ENCODE data around the gene GALNT16. TPM values are rescaled to one million over a fixed set of nuclear protein-coding genes. Genes with fewer than 3 reads are reported as not detected.

Gene GALNT16
- total and polyA plus RNA-seq, 5 experiments from 2014 or later = not detected

DNA sequence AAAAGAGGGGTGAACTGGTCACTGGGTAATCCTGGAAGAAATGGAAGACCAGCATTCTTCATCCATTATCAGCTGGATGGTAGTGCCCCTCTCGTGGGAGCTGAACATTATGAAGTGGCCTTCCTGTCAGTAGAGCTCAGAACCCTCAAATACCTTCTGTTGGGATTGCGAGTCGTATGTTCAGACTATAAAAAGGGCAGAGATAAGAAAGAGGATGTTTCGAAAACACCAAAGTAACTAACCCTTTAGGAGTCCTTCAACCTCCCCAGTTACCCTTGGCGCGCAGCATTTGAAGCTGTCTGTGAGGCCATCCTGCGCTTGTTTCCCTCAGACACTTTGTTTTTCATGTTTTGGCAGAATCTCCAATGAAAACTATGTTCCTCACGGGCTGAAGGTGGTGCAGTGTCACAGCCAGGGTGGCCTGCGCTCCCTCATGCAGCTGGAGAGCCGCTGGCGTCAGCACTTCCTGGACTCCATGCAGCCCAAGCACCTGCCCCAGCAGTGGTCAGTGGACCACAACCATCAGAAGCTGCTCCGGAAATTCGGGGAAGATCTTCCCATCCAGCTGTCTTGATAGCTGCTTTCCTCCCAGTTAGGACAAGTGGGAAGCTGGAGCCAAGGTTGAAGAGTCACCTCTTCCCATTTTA is 19.3 kb upstream of the GALNT16 start:
- no peak for DNase-seq
- no peaks in the 10 kb centered on the region for H3K9me3 Mint-ChIP-seq
- no peak overlapping the region for H3K4me3 Mint-ChIP-seq
- peaks cover 0 to 7% (median 4%) of the 10 kb centered on the region in 4 donors for H3K4me1 Mint-ChIP-seq
- no peak for ATAC-seq
- H3K27ac Mint-ChIP-seq = peak overlapping the region in 1 of 10 donors; percentile 5
- POLR2A ChIA-PET = no interaction called here
- H3K27me3 Mint-ChIP-seq = no peaks in the 10 kb centered on the region
- peaks cover 4 to 61% (median 13%) of the 10 kb centered on the region in 3 donors for H3K36me3 Mint-ChIP-seq

DNA sequence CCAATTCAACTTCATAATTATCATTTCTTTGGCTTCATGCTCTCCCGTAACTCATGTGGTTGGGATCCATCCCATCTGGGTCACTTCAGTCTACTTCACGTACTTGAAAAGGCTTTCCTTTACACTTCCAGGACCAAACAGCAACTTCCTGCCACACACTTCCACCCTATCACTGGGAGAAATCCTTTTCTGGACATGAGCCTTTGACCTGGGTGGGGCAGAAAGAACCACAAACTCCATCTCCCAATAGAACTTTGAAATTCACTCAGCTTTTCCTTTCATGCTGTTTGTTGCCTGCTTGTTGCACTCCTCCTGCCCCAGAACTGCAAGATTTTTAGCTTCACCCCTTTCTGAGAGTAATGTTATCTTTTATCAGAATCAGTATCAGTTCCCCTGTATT is 18.4 kb upstream of the GALNT16 start:
- POLR2A ChIA-PET = no interaction called here
- ATAC-seq (no peak), DNase-seq (no peak)
- Mint-ChIP-seq H3K27ac (no peak overlapping the region), H3K9me3 (no peaks in the 10 kb centered on the region), H3K36me3 (peaks cover 4 to 52% (median 13%) of the 10 kb centered on the region in 3 donors), H3K4me1 (peaks cover 0 to 7% (median 4%) of the 10 kb centered on the region in 4 donors), H3K27me3 (no peaks in the 10 kb centered on the region), H3K4me3 (no peak overlapping the region)

DNA sequence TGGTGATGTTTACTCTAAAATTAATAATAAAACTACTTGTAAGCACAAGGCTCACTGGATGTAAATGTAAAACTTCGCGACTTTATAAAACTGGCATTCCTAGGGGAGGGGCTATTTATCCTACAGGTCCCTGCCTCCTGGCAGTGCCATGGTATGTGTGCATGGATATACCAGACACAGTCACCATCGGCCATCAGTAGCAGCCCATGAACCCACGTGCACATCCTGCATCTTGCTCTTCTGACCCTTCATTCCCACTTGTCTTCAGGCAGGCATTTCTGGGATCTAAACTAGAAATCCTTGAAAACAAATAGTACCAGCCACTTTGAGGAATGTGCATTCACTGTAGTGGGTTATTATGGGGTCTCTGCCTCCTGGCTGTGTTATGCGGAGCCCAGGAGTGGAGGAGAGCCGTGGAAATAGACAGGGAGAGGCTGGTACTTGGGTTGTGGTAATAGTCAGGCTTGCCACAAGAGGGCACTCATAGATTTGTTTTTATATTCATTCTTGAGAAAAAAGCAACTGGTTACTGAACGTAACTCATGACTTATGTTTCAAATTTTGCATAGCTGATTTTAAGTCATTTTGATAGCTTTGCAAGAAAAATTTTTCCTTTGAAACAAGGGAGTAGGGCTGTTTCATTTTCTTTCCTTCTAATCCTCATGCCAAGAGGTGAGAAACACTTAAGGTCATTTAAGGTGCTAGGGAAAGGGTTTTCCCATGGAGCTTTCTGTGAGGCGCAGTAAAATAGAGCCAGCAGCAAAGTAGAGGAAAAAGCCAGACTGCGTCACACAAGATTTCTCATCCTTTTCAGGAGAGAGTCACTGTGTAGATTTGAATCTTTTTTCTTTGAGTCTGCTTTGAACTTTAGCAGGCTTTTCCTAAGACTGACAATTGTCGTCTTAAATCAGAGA is 17.4 kb upstream of the GALNT16 start:
- POLR2A ChIA-PET = interaction anchor here (0.7 kb wide), 1 partner anchor 91 kb away, joined by 4 read pairs; no protein-coding TSS in a partner anchor
- no peak overlapping the region for H3K27ac Mint-ChIP-seq
- no peaks in the 10 kb centered on the region for H3K9me3 Mint-ChIP-seq
- DNase-seq (peak in 9 of 10 donors; percentile 22 to 75 (median 59)), ATAC-seq (peak; percentile 66 to 67)
- H3K4me1 Mint-ChIP-seq = peaks cover 0 to 7% (median 4%) of the 10 kb centered on the region in 4 donors
- H3K36me3 Mint-ChIP-seq = peaks cover 0 to 42% (median 5%) of the 10 kb centered on the region in 3 donors
- H3K27me3 Mint-ChIP-seq = no peaks in the 10 kb centered on the region
- no peak overlapping the region for H3K4me3 Mint-ChIP-seq

DNA sequence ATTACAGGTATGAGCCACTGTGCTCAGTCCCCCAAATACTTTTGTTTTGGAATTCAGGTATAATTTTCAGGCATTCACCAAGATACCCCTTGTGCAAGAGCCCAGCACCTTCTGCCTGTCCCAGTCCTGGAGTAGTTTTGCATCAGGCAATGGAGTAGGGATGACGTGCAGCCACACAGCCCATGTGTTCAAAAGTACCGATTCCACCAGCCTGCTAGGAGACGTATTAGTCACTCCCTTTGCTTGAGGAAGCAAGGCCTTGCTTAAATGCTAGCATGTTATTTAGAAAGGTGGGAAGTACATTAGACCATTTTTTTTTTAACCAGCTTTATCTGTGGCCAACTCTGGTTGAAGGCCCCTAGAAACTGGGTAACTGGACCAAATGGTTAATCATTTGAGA is 15.0 kb upstream of the GALNT16 start:
- Mint-ChIP-seq H3K27ac (no peak overlapping the region), H3K27me3 (no peaks in the 10 kb centered on the region), H3K4me1 (peaks cover 0 to 7% (median 4%) of the 10 kb centered on the region in 4 donors), H3K4me3 (no peak overlapping the region), H3K36me3 (peaks cover 0 to 23% (median 0%) of the 10 kb centered on the region in 3 donors), H3K9me3 (no peaks in the 10 kb centered on the region)
- no peak for ATAC-seq
- DNase-seq = no peak
- POLR2A ChIA-PET = no interaction called here

DNA sequence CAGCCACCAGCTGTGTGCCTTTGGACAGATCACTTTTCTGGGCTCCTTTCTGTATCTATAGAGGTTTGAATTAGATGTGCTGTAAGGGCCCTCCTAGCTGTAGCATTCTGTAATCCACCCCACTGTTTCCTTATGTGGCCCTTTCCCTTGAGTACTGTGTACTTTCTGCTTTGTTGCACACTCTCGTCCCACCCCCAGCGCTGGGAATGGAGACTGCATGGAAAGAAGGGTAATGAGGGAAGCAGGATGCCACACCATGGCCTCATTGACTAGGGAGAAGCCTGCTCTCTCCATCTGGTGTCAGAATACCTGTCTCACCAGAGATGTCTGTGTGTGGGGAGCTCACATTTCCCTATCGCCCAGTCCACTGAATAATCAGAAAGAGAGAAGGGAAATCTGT is 13.6 kb upstream of the GALNT16 start:
- Mint-ChIP-seq H3K4me1 (peaks cover 0 to 7% (median 4%) of the 10 kb centered on the region in 4 donors), H3K27me3 (peaks cover 0 to 2% (median 0%) of the 10 kb centered on the region in 5 donors), H3K9me3 (no peaks in the 10 kb centered on the region), H3K36me3 (peaks cover 0 to 9% (median 0%) of the 10 kb centered on the region in 3 donors), H3K27ac (no peak overlapping the region), H3K4me3 (no peak overlapping the region)
- DNase-seq (no peak), ATAC-seq (no peak)
- POLR2A ChIA-PET = no interaction called here

DNA sequence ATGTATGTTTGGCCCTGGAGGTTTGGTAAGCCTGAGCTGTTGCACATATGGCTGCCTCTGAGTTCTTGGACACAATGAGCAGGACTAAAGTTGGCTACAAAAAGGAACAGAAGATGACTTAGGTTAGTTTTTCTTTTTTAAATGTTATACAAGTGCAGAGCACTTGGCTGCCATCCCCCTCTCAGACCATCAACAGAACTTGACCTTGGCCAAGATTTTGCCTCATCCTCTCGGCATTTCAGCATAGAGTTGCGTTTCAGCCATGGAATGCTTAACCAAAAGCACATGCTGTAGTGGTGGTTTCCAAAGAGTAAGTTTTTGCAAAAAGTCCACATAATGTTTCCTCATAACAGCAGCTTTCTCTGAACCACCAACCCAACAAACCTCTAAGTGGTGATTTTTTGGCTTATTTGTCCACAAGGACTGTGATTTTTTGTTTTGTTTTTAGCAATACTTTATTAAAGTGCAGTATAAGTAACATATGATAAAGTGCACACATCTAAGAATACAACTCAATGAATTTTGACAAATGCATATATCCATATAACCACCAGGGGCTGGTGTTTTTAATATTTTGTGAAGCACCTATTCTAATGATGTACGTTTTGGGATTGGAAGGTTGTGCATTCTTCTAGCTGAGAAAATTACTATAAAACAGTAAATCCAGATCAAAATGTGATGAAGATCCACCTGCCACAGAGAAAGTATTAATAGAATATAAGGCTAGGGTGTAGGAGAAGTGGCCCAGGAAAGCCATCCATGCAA is 12.1 kb upstream of the GALNT16 start:
- Mint-ChIP-seq H3K27ac (no peak overlapping the region), H3K27me3 (peaks cover 0 to 2% (median 2%) of the 10 kb centered on the region in 5 donors), H3K4me1 (peaks cover 0 to under 1% (median under 1%) of the 10 kb centered on the region in 4 donors), H3K4me3 (no peak overlapping the region), H3K36me3 (no peaks in the 10 kb centered on the region), H3K9me3 (no peaks in the 10 kb centered on the region)
- DNase-seq = no peak
- POLR2A ChIA-PET = no interaction called here
- no peak for ATAC-seq

DNA sequence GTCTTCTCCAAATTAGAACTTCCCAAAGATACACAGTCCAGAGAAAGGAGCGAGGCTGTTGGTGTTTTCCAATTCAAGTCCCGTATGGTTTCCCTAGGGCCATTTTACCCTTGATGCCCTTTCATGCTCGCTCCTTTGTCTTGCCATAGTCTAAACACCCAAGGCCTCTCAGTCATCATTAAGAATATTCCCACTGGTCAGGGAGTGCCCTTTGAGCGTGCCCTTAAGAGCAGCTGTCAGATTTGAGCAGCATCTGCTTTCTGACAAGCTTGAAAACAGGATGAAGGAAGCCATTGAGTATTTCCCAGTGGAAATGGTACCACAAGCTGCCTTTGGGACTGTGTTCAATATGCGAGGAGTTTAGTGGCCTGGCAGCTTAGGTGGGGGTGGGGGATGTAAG is 10.4 kb upstream of the GALNT16 start:
- Mint-ChIP-seq H3K4me1 (no peaks in the 10 kb centered on the region), H3K9me3 (no peaks in the 10 kb centered on the region), H3K36me3 (no peaks in the 10 kb centered on the region), H3K27ac (no peak overlapping the region), H3K27me3 (peaks cover 0 to 10% (median 7%) of the 10 kb centered on the region in 5 donors), H3K4me3 (no peak overlapping the region)
- POLR2A ChIA-PET = interaction anchor here (0.6 kb wide), 1 partner anchor 22 kb away, joined by 3 read pairs; no protein-coding TSS in a partner anchor
- ATAC-seq (no peak), DNase-seq (no peak)

DNA sequence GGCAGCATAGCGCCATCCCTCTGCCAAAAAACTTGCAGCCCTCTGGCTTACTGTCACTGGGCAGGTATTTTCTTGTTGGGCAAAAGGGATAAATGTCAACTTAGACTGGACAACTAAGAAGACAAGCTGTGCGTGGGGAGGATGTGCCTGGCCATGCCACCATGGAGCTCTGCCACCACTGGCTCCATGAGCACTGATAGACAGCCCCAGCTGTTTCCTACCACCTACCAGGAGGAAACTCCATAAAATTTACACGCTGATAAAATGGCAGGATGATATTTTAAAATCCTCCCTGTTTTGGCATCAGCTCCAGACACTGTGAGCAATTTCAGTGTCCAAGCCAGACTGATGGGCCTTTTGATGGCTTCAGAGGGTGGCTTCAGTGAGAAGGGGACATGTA is 7.1 kb upstream of the GALNT16 start:
- Mint-ChIP-seq H3K9me3 (no peaks in the 10 kb centered on the region), H3K27ac (no peak overlapping the region), H3K4me1 (no peaks in the 10 kb centered on the region), H3K27me3 (peaks cover 3 to 28% (median 20%) of the 10 kb centered on the region in 5 donors), H3K4me3 (no peak overlapping the region), H3K36me3 (no peaks in the 10 kb centered on the region)
- DNase-seq (no peak), ATAC-seq (no peak)
- POLR2A ChIA-PET = no interaction called here

DNA sequence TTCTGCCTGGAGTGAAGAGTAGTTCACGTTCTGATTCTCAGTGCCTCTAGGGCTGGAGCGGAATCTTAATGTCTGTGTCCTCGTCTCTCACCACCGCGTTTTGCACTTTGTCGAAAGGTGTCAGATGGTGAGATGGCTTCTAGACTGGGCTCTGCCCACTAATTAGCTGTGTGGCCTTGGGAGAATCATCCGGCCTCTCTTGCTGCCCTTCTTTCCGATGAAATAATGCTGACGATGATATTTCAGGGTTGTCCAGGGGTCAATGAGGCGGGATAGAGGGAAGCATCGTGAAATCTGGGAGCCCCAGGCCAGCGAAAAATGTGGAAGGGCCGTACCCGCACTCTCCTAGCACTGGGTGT is 811 bp upstream of the GALNT16 start:
- H3K27me3 Mint-ChIP-seq = peaks cover 24 to 76% (median 55%) of the 10 kb centered on the region in 5 donors
- peaks cover 2 to 9% (median 7%) of the 10 kb centered on the region in 4 donors for H3K4me1 Mint-ChIP-seq
- no peaks in the 10 kb centered on the region for H3K36me3 Mint-ChIP-seq
- no peak for ATAC-seq
- peak overlapping the region in 8 of 10 donors; percentile 8 to 52 (median 42) for H3K4me3 Mint-ChIP-seq
- no peaks in the 10 kb centered on the region for H3K9me3 Mint-ChIP-seq
- POLR2A ChIA-PET = no interaction called here
- no peak overlapping the region for H3K27ac Mint-ChIP-seq
- no peak for DNase-seq

DNA sequence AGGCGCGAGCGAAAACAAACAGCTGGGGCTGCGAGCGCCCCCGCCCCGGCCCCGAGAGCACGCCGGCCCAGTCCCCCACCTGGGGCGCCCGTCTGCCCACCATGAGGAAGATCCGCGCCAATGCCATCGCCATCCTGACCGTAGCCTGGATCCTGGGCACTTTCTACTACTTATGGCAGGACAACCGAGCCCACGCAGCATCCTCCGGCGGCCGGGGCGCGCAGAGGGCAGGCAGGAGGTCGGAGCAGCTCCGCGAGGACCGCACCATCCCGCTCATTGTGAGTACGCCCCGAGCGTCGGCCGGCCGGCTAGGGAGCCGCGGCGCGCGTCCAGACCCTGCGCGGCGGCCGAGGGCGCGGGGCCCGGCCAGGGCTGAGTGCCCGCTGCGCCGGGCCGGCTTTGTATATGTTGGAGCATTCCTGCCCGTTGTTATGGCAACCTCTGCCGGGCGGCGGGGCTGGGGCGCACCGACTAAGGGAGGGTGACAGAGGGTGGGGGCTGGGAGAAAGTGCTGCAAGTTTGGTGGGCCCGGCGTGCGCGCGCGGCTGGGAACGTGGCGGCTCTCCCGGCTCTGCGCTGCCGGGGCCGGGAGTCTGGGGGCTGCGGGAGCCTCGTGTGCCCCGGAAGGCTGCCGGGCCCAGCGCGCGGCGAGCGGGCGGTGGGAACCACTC is 367 bp downstream of the GALNT16 start:
- ATAC-seq = peak; percentile 6 to 17
- Mint-ChIP-seq H3K9me3 (no peaks in the 10 kb centered on the region), H3K27me3 (peaks cover 24 to 72% (median 56%) of the 10 kb centered on the region in 5 donors), H3K4me1 (peaks cover 2 to 9% (median 7%) of the 10 kb centered on the region in 4 donors), H3K4me3 (peak overlapping the region in 7 of 10 donors; percentile 20 to 76 (median 52)), H3K36me3 (no peaks in the 10 kb centered on the region), H3K27ac (no peak overlapping the region)
- POLR2A ChIA-PET = no interaction called here
- no peak for DNase-seq

DNA sequence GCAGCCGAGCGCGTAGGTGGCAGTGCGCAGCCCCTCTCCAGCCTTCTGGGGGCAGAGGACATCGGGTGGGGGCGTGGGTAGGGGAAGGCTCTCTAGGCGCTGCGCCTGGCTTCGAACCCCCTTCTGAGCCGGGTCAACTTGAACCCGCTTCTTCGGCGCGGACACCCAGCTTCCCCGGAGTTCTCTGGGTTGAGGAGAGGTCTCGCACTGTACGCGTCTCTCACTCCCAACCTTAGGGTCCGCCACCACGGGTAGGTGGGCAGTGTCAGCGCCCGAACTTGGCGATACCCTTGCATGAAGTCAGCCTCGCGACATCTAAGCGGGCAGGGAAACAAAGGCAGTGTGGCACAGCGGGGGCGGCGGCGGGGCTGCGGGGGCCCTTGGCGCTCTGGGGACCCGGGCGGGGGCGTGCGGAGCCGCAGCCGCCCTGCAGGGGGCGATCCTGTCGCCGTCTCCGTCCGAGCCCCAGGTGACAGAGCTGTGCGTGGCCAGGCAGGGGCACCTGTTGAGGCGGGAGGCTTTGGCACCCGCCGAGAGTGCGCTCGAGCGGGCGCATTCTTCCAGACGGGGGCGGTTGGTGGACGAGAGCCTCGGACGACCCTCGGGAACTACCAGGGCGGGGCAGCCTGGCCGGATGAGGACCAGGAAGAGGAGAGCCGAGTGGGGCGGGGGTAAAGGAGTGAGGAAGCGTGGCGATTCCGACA is 1.1 kb downstream of the GALNT16 start:
- peak overlapping the region; percentile 45 to 88 (median 64) for H3K4me3 Mint-ChIP-seq
- POLR2A ChIA-PET = no interaction called here
- peak overlapping the region in 1 of 10 donors; percentile 34 for H3K27ac Mint-ChIP-seq
- no peaks in the 10 kb centered on the region for H3K9me3 Mint-ChIP-seq
- ATAC-seq (peak; percentile 81 to 82), DNase-seq (peak in 9 of 10 donors; percentile 6 to 35 (median 17))
- H3K4me1 Mint-ChIP-seq = peaks cover 2 to 9% (median 7%) of the 10 kb centered on the region in 4 donors
- peaks cover 23 to 74% (median 57%) of the 10 kb centered on the region in 5 donors for H3K27me3 Mint-ChIP-seq
- no peaks in the 10 kb centered on the region for H3K36me3 Mint-ChIP-seq

All from naive thymus-derived CD8-positive, alpha-beta T cell (primary cell).